NCI-H1092 (cell line): Measurements from ENCODE around the gene MAD1L1.
"Not testable (repeated sequence)": the region's sequence is repeated elsewhere in the genome, so short reads cannot be mapped to it uniquely, and the experiment has no call there.

Experiments used
- DNase-seq: peaks from one replicate; lab custom pipeline; 2025; lab: John Stamatoyannopoulos, UW

MAD1L1 gene

GRCh38 chr7:2062648-2063047 lies 170.1 kb downstream of the MAD1L1 start:
- no peak for DNase-seq

- no peak for DNase-seq
Observed at GRCh38 chr7:2060701-2061100, 172.0 kb downstream of the MAD1L1 start.

GRCh38 chr7:2059964-2060700 lies 172.6 kb downstream of the MAD1L1 start:
- no peak for DNase-seq

GRCh38 chr7:2058246-2058645 lies 174.5 kb downstream of the MAD1L1 start:
- not testable (repeated sequence) for DNase-seq

- DNase-seq: no peak
Observed at GRCh38 chr7:2055956-2056355, 176.8 kb downstream of the MAD1L1 start.

- DNase-seq: no peak
Observed at GRCh38 chr7:2054927-2055326, 177.8 kb downstream of the MAD1L1 start.

GRCh38 chr7:2053395-2053794 lies 179.3 kb downstream of the MAD1L1 start:
- no peak for DNase-seq

- DNase-seq: no peak
Observed at GRCh38 chr7:2052657-2053048, 180.1 kb downstream of the MAD1L1 start.

- peak; percentile 87 for DNase-seq
Observed at GRCh38 chr7:2051707-2052656, 180.8 kb downstream of the MAD1L1 start.

GRCh38 chr7:2050511-2050866 lies 182.3 kb downstream of the MAD1L1 start:
- no peak for DNase-seq

- no peak for DNase-seq
Observed at GRCh38 chr7:2049782-2050510, 182.8 kb downstream of the MAD1L1 start.

GRCh38 chr7:2049111-2049781 lies 183.5 kb downstream of the MAD1L1 start:
- no peak for DNase-seq

GRCh38 chr7:2048531-2048930 lies 184.2 kb downstream of the MAD1L1 start:
- no peak for DNase-seq

- DNase-seq: no peak
Observed at GRCh38 chr7:2048006-2048405, 184.7 kb downstream of the MAD1L1 start.

GRCh38 chr7:2046581-2047565 lies 185.9 kb downstream of the MAD1L1 start:
- DNase-seq: no peak

GRCh38 chr7:2045559-2046405 lies 187.0 kb downstream of the MAD1L1 start:
- DNase-seq: no peak

- DNase-seq: no peak
Observed at GRCh38 chr7:2044883-2045471, 187.8 kb downstream of the MAD1L1 start.

- no peak for DNase-seq
Observed at GRCh38 chr7:2044311-2044882, 188.3 kb downstream of the MAD1L1 start.
